IMR-90 (cell line): ENCODE results near the gene CATSPERZ. TPM values are rescaled to one million over a fixed set of nuclear protein-coding genes. Genes with fewer than 3 reads are reported as not detected.

ENCODE experiments used
- ATAC-seq: fragments of 200-7000 bp; cut with Tn5 transposase; 2 replicates; pipeline ENCODE4 v1.9.1; 2020; ENCODE audit warnings: low read depth, mild to moderate bottlenecking, moderate library complexity
- BruUV-seq: library from RNA; stranded (reverse); fragments of 400-500 nt; replicated peaks from 2 replicates; lab custom pipeline; 2021; lab: Mats Ljungman, UMichigan
- CTCF ChIA-PET: fragments of 300-600 bp; formaldehyde crosslinking; extraction: SDS; loops from one replicate; lab custom pipeline; 2021; ENCODE audit warnings: antibody characterized with exemption; lab: Yijun Ruan, JAX
- POLR2A ChIA-PET: fragments of 300-600 bp; sonication (Branson Sonifier 250); formaldehyde crosslinking; loops from one replicate; lab custom pipeline; 2022; ENCODE audit warnings: antibody characterized with exemption; ENCODE audit not compliant: unreplicated experiment; lab: Charles Lee
- DNase-seq: peaks from one replicate; pipeline ENCODE4 v3.0.0; 2013
- H2AFZ ChIP-seq: replicated peaks from 2 replicates; pipeline ENCODE3; 2013; ENCODE audit warnings: low read length, mild to moderate bottlenecking; ENCODE audit not compliant: poor library complexity
- H2AK5ac ChIP-seq: 2 replicates; pipeline ENCODE4 v1.6.1; 2013; ENCODE audit warnings: low read depth, low read length, inconsistent platforms
- H2AK9ac ChIP-seq: replicated peaks from 2 replicates; pipeline ENCODE3; 2013; ENCODE audit warnings: mild to moderate bottlenecking, low read depth, low read length, moderate library complexity; ENCODE audit not compliant: poor library complexity
- H2BK120ac ChIP-seq: 2 replicates; pipeline ENCODE4 v1.6.1; 2013; ENCODE audit warnings: low read depth, low read length, inconsistent platforms
- H2BK15ac ChIP-seq: 3 replicates; pipeline ENCODE4 v1.6.1; 2013; ENCODE audit warnings: low read depth, low read length, inconsistent platforms
- H2BK20ac ChIP-seq: 2 replicates; pipeline ENCODE4 v1.6.1; 2013; ENCODE audit warnings: low read depth, mild to moderate bottlenecking, inconsistent platforms, low read length, moderate library complexity
- H2BK5ac ChIP-seq: 2 replicates; pipeline ENCODE4 v1.6.1; 2013; ENCODE audit warnings: mild to moderate bottlenecking, low read depth, low read length, inconsistent platforms; ENCODE audit not compliant: poor library complexity, severe bottlenecking
- H3K14ac ChIP-seq: replicated peaks from 2 replicates; pipeline ENCODE4 v1.6.1; 2013; ENCODE audit warnings: low read depth, low read length, inconsistent platforms
- H3K18ac ChIP-seq: 2 replicates; pipeline ENCODE4 v1.6.1; 2013; ENCODE audit warnings: low read depth, low read length, control low read depth
- H3K23ac ChIP-seq: 2 replicates; pipeline ENCODE4 v1.6.1; 2013; ENCODE audit warnings: low read depth, low read length, inconsistent platforms
- H3K27ac ChIP-seq: 2 replicates; pipeline ENCODE4 v1.5.1; 2013; ENCODE audit warnings: mild to moderate bottlenecking, control low read depth, low read length; ENCODE audit not compliant: insufficient read depth
- H3K27me3 ChIP-seq: 2 replicates; pipeline ENCODE4 v1.6.1; 2013; ENCODE audit warnings: low read length; ENCODE audit not compliant: control insufficient read depth, insufficient read depth
- H3K36me3 ChIP-seq: 2 replicates; pipeline ENCODE4 v1.6.1; 2013; ENCODE audit warnings: low read length, mixed read lengths; ENCODE audit not compliant: control insufficient read depth, insufficient read depth
- H3K4ac ChIP-seq: 2 replicates; pipeline ENCODE4 v1.6.1; 2013; ENCODE audit warnings: low read depth, low read length, inconsistent platforms
- H3K4me1 ChIP-seq: 2 replicates; pipeline ENCODE4 v1.6.1; 2013; ENCODE audit warnings: low read length, mixed read lengths; ENCODE audit not compliant: control insufficient read depth, insufficient read depth
- H3K4me2 ChIP-seq: 2 replicates; pipeline ENCODE4 v1.6.1; 2013; ENCODE audit warnings: low read depth, mild to moderate bottlenecking, control low read depth, low read length, moderate library complexity
- H3K4me3 ChIP-seq: 2 replicates; pipeline ENCODE4 v1.5.1; 2013; ENCODE audit warnings: low read depth, mild to moderate bottlenecking, control low read depth, low read length, moderate library complexity; ENCODE audit not compliant: insufficient read depth
- H3K56ac ChIP-seq: 2 replicates; pipeline ENCODE4 v1.6.1; 2013; ENCODE audit warnings: low read length, inconsistent platforms; ENCODE audit not compliant: insufficient read depth; ENCODE audit errors: extremely low read depth
- H3K79me1 ChIP-seq, 2 experiments: 2 replicates each; pipeline ENCODE4 v1.6.1; 2013; ENCODE audit warnings: low read length in 2 of 2, inconsistent platforms in 1 of 2, low read depth in 1 of 2
- H3K9ac ChIP-seq: 2 replicates; pipeline ENCODE4 v1.6.1; 2013; ENCODE audit warnings: low read depth, low read length, control low read depth
- H3K9me1 ChIP-seq: 2 replicates; pipeline ENCODE4 v1.6.1; 2013; ENCODE audit warnings: low read length, inconsistent platforms; ENCODE audit not compliant: insufficient read depth
- H3K9me3 ChIP-seq: 2 replicates; pipeline ENCODE4 v1.6.1; 2013; ENCODE audit warnings: low read length; ENCODE audit not compliant: control insufficient read depth, insufficient read depth
- H4K20me1 ChIP-seq: 2 replicates; pipeline ENCODE4 v1.6.1; 2013; ENCODE audit warnings: low read length, inconsistent platforms; ENCODE audit not compliant: insufficient read depth
- H4K5ac ChIP-seq: 2 replicates; pipeline ENCODE4 v1.6.1; 2013; ENCODE audit warnings: mild to moderate bottlenecking, low read depth, low read length, control low read depth
- H4K8ac ChIP-seq, 2 experiments: 2 replicates each; pipeline ENCODE4 v1.6.1; 2013; ENCODE audit warnings: low read depth in 2 of 2, low read length in 2 of 2, control low read depth in 1 of 2, inconsistent platforms in 1 of 2
- H4K91ac ChIP-seq: 2 replicates; pipeline ENCODE4 v1.6.1; 2013; ENCODE audit warnings: low read depth, low read length, inconsistent platforms; ENCODE audit not compliant: insufficient read depth
- MXI1 ChIP-seq: IDR thresholded peaks from 2 replicates; pipeline ENCODE4 v1.6.1; 2012; ENCODE audit warnings: low read depth, mild to moderate bottlenecking, low read length, moderate library complexity, borderline replicate concordance
- NFE2L2 ChIP-seq: fragments of 150-350 bp; IDR thresholded peaks from 2 replicates; pipeline ENCODE4 v1.6.1; 2016; ENCODE audit warnings: low read depth, mild to moderate bottlenecking, low read length
- POLR2A ChIP-seq: IDR thresholded peaks from 2 replicates; pipeline ENCODE4 v1.6.1; 2012; ENCODE audit warnings: mild to moderate bottlenecking, low read depth, low read length
- RCOR1 ChIP-seq: IDR thresholded peaks from 2 replicates; pipeline ENCODE4 v1.6.1; 2012; ENCODE audit warnings: mild to moderate bottlenecking, low read length, improper control_type of control experiment; ENCODE audit not compliant: insufficient replicate concordance
- RFX5 ChIP-seq: IDR thresholded peaks from 2 replicates; pipeline ENCODE4 v1.8.0; 2012; ENCODE audit warnings: low read depth, mild to moderate bottlenecking, low read length, moderate library complexity
- SMC3 ChIP-seq: fragments of 150-350 bp; IDR thresholded peaks from 2 replicates; pipeline ENCODE4 v1.6.1; 2016; ENCODE audit warnings: low read depth, mild to moderate bottlenecking, antibody characterized with exemption, low read length, moderate library complexity
- WGBS, 2 experiments: methylation state at CpG; one replicate each; pipeline versions ENCODE4 v1.1.5 to v1.1.7; 2013; ENCODE audit warnings: missing lambda C conversion rate in 2 of 2; ENCODE audit not compliant: insufficient read length in 1 of 2; ENCODE audit errors: extremely low coverage in 2 of 2; 5-methylcytosine and 5-hydroxymethylcytosine counted together
- dilution Hi-C: fragments of 300-500 bp; cut with HindIII; formaldehyde crosslinking; loops from one replicate; pipeline ENCODE4 v1.14.3; 2018; ENCODE audit warnings: low sequenced_read_pairs; ENCODE audit not compliant: unreplicated experiment
- in situ Hi-C: fragments of 300-500 bp; cut with MboI; formaldehyde crosslinking; loops from 3 replicates; pipeline ENCODE4 v1.14.3; 2019; ENCODE audit warnings: low sequenced_read_pairs, inconsistent platforms, mixed read lengths
- intact Hi-C: fragments of 100-400 bp; cut with micrococcal nuclease; formaldehyde crosslinking; loops from 2 replicates; pipeline ENCODE4 v1.10.0; 2022
- polyA plus RNA-seq, 3 experiments: library from polyadenylated mRNA; depleted of rRNA; stranded (reverse); fragments of >200 nt; gene quantifications; 2 replicates each; pipeline ENCODE4 v1.2.3, GENCODE V29; 2012; ENCODE audit warnings: low replicate concordance in 1 of 3
- total RNA-seq: library from RNA; depleted of rRNA; stranded (reverse); fragments of >200 nt; gene quantifications from 2 replicates; pipeline ENCODE4 v1.2.3, GENCODE V29; 2012
- TF ChIP-seq, protein P1 (sequence below): fragments of 150-350 bp; IDR thresholded peaks from 2 replicates; pipeline ENCODE4 v1.6.1; 2016; ENCODE audit warnings: low read depth, mild to moderate bottlenecking, low read length, moderate library complexity, borderline replicate concordance
- TF ChIP-seq, protein P2 (sequence below): fragments of 150-350 bp; IDR thresholded peaks from 2 replicates; pipeline ENCODE4 v1.6.1; 2017; ENCODE audit warnings: mild to moderate bottlenecking, antibody characterized with exemption, low read length, low read depth

Gene CATSPERZ
- total and polyA plus RNA-seq, 2 of the 4 experiments (the other 2 are of a cell fraction) = not detected

DNA sequence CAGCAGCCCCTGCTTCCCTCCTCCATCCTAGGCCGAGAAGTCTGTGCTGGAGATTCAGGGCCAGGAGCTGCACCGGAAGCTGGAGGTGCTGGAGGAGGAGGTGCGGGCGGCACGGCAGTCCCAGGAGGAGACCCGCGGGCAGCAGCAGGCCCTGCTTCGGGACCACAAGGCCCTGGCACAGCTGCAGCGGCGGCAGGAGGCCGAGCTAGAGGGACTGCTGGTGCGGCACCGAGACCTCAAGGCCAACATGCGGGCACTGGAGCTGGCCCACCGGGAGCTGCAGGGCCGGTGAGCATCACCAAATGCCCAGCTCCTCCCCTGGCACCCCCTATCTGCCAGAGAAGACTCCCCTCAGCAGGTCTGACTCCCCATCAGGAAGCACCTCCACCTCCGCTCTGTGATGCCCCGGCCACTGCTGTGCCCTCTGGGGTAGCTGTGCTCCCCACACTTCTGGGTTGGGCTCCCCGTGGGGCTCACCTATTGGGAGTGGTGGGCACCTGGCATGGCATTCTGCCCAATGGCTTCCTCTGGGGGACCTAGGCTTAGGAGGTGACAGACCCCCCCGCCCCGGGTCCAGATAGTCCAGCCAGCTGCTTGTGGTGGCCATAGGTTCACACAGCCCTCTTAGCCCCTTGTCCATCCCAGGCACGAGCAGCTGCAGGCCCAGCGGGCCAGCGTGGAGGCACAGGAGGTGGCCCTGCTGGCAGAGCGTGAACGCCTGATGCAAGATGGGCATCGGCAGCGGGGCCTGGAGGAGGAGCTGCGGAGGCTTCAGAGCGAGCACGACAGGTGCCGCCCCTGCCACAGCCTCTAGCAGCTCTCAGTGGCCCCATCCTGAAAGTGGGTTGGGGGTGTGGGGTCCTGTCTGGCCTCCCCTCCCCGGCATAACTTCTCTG lies 52.2 kb downstream of the CATSPERZ start:
- Histone ChIP-seq H2BK15ac (no peak overlapping the region), H3K27ac (no peak overlapping the region), H3K18ac (no peak overlapping the region), H2BK5ac (no peak overlapping the region), H4K5ac (no peak overlapping the region), H2BK20ac (no peak overlapping the region), H2AFZ (no peak overlapping the region), H2AK9ac (no peak overlapping the region), H3K4me3 (no peak overlapping the region), H3K36me3 (no peaks in the 10 kb centered on the region), H3K9ac (no peak overlapping the region), H4K8ac (no peak overlapping the region), H3K23ac (no peak overlapping the region), H3K14ac (no peak overlapping the region), H3K56ac (no peak overlapping the region), H2AK5ac (no peak overlapping the region), H3K27me3 (no peaks in the 10 kb centered on the region), H2BK120ac (no peak overlapping the region), H3K9me1 (peaks cover 4% of the 10 kb centered on the region; the same call in 1 of the 2 replicates), H3K4me2 (no peak overlapping the region), H4K91ac (no peak overlapping the region), H3K9me3 (no peaks in the 10 kb centered on the region), H3K4ac (no peak overlapping the region), H4K20me1 (no peaks in the 10 kb centered on the region), H3K79me1 (peaks cover 0 to 3% of the 10 kb centered on the region in 2 experiments; a peak in 1 of 4 replicates), H3K4me1 (peaks cover 6% of the 10 kb centered on the region)
- no peak for ATAC-seq
- CTCF ChIA-PET = interaction anchor here (1.1 to 1.6 kb wide), 2 partner anchors 21 to 336 kb away, joined by 3 to 4 read pairs; no protein-coding TSS in a partner anchor
- intact Hi-C loops = no loop called here
- in situ Hi-C loops = no loop called here
- TF ChIP-seq RCOR1 = no peak
- no peak for TF ChIP-seq NFE2L2
- TF ChIP-seq POLR2A = no peak
- TF ChIP-seq, protein P1, sequence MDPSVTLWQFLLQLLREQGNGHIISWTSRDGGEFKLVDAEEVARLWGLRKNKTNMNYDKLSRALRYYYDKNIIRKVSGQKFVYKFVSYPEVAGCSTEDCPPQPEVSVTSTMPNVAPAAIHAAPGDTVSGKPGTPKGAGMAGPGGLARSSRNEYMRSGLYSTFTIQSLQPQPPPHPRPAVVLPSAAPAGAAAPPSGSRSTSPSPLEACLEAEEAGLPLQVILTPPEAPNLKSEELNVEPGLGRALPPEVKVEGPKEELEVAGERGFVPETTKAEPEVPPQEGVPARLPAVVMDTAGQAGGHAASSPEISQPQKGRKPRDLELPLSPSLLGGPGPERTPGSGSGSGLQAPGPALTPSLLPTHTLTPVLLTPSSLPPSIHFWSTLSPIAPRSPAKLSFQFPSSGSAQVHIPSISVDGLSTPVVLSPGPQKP = no peak
- TF ChIP-seq, protein P2, sequence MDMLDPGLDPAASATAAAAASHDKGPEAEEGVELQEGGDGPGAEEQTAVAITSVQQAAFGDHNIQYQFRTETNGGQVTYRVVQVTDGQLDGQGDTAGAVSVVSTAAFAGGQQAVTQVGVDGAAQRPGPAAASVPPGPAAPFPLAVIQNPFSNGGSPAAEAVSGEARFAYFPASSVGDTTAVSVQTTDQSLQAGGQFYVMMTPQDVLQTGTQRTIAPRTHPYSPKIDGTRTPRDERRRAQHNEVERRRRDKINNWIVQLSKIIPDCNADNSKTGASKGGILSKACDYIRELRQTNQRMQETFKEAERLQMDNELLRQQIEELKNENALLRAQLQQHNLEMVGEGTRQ = no peak
- no peak for TF ChIP-seq SMC3
- no peak for TF ChIP-seq RFX5
- no peak for TF ChIP-seq MXI1
- no TSS peak for BruUV-seq
- no peak for DNase-seq
- POLR2A ChIA-PET = no interaction called here
- dilution Hi-C loops = no loop called here
- WGBS, 2 experiments = 75% methylated on average over 6 of the region's 33 CpGs; no CpG with 5 or more reads in 1 of the 2 experiments
